Endometrium (tissue), 2 donors: ENCODE measurements around the gene VGLL4.

Source experiments
- FAIRE-seq: peaks from 2 replicates; lab custom pipeline; 2012; peaks lifted over from hg19 to GRCh38; lab: Jason Lieb, UNC
- donor health status: control.
- donor health status: control.

The VGLL4 gene

GRCh38 chr3:11548721-11549131 is 95.0 kb downstream of the VGLL4 start:
- no peak for FAIRE-seq

- FAIRE-seq = no peak
Observed at GRCh38 chr3:11547498-11547897, 96.2 kb downstream of the VGLL4 start.

GRCh38 chr3:11546657-11547302 is 96.9 kb downstream of the VGLL4 start:
- no peak for FAIRE-seq

- FAIRE-seq = no peak
Observed at GRCh38 chr3:11545186-11545851, 98.4 kb downstream of the VGLL4 start.

GRCh38 chr3:11544412-11545181 is 99.1 kb downstream of the VGLL4 start:
- FAIRE-seq = no peak

- FAIRE-seq = no peak
Observed at GRCh38 chr3:11543948-11544387, 99.7 kb downstream of the VGLL4 start.

- FAIRE-seq = no peak
Observed at GRCh38 chr3:11543141-11543947, 100.4 kb downstream of the VGLL4 start.

- FAIRE-seq = no peak
Observed at GRCh38 chr3:11542551-11542950, 101.2 kb downstream of the VGLL4 start.

- FAIRE-seq = no peak
Observed at GRCh38 chr3:11541321-11542303, 102.1 kb downstream of the VGLL4 start.

GRCh38 chr3:11539677-11540076 is 104.0 kb downstream of the VGLL4 start:
- FAIRE-seq = no peak

GRCh38 chr3:11539218-11539617 is 104.5 kb downstream of the VGLL4 start:
- FAIRE-seq = no peak

GRCh38 chr3:11538581-11538980 is 105.1 kb downstream of the VGLL4 start:
- FAIRE-seq = no peak

- FAIRE-seq = no peak
Observed at GRCh38 chr3:11536936-11537612, 106.6 kb downstream of the VGLL4 start.

- no peak for FAIRE-seq
Observed at GRCh38 chr3:11536132-11536935, 107.4 kb downstream of the VGLL4 start.

GRCh38 chr3:11535243-11535960 is 108.3 kb downstream of the VGLL4 start:
- FAIRE-seq = no peak

GRCh38 chr3:11534793-11535101 is 109.0 kb downstream of the VGLL4 start:
- no peak for FAIRE-seq

- no peak for FAIRE-seq
Observed at GRCh38 chr3:11534011-11534792, 109.5 kb downstream of the VGLL4 start.

- FAIRE-seq = no peak
Observed at GRCh38 chr3:11532931-11533391, 110.8 kb downstream of the VGLL4 start.
